Ascending aorta (tissue), 2 donors: ENCODE results near the gene CD63. TPM values are rescaled to one million over a fixed set of nuclear protein-coding genes. Genes with fewer than 3 reads are reported as not detected.
A peak's percentile ranks its signal among the peaks of the same experiment; 100 is the strongest.

ENCODE experiments used
- DNase-seq, 2 donors: peaks; one replicate each; pipeline ENCODE4 v3.0.0-alpha.2; 2019; ENCODE audit warnings: low spot score in 2 of 2
- H3K27ac ChIP-seq, 2 donors: fragments of 200-600 bp; sonication (generic); one replicate each; pipeline ENCODE4 v1.5.1; 2016 to 2017; ENCODE audit warnings: mild to moderate bottlenecking in 1 of 2
- H3K27me3 ChIP-seq: fragments of 200-600 bp; sonication (generic); one replicate; pipeline ENCODE4 v1.5.1; 2017
- H3K36me3 ChIP-seq, 2 donors: fragments of 200-600 bp; sonication (generic); one replicate each; pipeline ENCODE4 v1.5.1; 2016
- H3K4me1 ChIP-seq, 2 donors: fragments of 200-600 bp; sonication (generic); one replicate each; pipeline ENCODE4 v1.5.1; 2016 to 2017; ENCODE audit warnings: mild to moderate bottlenecking in 1 of 2
- H3K4me3 ChIP-seq, 2 donors: fragments of 200-600 bp; sonication (generic); one replicate each; pipeline ENCODE4 v1.5.1; 2016 to 2017; ENCODE audit warnings: mild to moderate bottlenecking in 1 of 2
- H3K9me3 ChIP-seq, 2 donors: fragments of 200-600 bp; sonication (generic); one replicate each; pipeline ENCODE4 v1.5.1; 2016
- intact Hi-C: fragments of 100-400 bp; cut with DNase I; formaldehyde crosslinking; loops from one replicate; pipeline ENCODE4 v1.15.1; 2023
- total RNA-seq: library from RNA; depleted of rRNA; stranded (reverse); fragments of >200 nt; gene quantifications from one replicate; pipeline ENCODE4 v1.1.0, GENCODE V29; 2016
- TF ChIP-seq, protein P1 (sequence below), 3 experiments: fragments of 200-600 bp in 2 of 3; fragments of 450-650 bp in 1 of 3; sonication (generic) in 2 of 3; IDR thresholded peaks; one replicate each; pipeline ENCODE4 v1.5.1; 2016 to 2019; ENCODE audit warnings: antibody characterized with exemption in 3 of 3, mild to moderate bottlenecking in 1 of 3, moderate library complexity in 1 of 3

Gene CD63
- total RNA-seq, 1 donor from 2014 or later: 566 TPM

DNA sequence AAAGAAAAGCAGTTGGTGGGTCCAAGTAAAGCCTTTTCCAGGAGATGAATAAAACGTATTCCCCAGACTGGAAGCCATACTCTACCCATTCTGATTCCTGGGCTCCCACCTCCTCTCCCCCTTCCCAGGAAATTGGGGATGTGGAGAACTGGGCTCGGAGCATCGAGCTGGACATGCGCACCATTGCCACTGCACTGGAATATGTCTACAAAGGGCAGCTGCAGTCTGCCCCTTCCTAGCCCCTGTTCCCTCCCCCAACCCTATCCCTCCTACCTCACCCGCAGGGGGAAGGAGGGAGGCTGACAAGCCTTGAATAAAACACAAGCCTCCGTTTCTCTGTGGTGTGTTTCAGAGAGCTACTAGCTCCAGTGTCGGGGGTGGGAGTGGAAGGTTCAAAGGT, 9.4 kb downstream of the CD63 start:
- TF ChIP-seq, protein P1, sequence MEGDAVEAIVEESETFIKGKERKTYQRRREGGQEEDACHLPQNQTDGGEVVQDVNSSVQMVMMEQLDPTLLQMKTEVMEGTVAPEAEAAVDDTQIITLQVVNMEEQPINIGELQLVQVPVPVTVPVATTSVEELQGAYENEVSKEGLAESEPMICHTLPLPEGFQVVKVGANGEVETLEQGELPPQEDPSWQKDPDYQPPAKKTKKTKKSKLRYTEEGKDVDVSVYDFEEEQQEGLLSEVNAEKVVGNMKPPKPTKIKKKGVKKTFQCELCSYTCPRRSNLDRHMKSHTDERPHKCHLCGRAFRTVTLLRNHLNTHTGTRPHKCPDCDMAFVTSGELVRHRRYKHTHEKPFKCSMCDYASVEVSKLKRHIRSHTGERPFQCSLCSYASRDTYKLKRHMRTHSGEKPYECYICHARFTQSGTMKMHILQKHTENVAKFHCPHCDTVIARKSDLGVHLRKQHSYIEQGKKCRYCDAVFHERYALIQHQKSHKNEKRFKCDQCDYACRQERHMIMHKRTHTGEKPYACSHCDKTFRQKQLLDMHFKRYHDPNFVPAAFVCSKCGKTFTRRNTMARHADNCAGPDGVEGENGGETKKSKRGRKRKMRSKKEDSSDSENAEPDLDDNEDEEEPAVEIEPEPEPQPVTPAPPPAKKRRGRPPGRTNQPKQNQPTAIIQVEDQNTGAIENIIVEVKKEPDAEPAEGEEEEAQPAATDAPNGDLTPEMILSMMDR (IDR thresholded peaks at IDR 0.05): no peak
- intact Hi-C loops: no loop called here
- Histone ChIP-seq H3K27ac (peak overlapping the region; percentile 86 to 88), H3K27me3 (no peaks in the 10 kb centered on the region), H3K9me3 (no peaks in the 10 kb centered on the region), H3K4me1 (peaks cover 46 to 72% of the 10 kb centered on the region in 2 donors), H3K4me3 (peak overlapping the region in 1 of 2 donors; percentile 3), H3K36me3 (peaks cover 7 to 10% of the 10 kb centered on the region in 2 donors)
- no peak for DNase-seq

DNA sequence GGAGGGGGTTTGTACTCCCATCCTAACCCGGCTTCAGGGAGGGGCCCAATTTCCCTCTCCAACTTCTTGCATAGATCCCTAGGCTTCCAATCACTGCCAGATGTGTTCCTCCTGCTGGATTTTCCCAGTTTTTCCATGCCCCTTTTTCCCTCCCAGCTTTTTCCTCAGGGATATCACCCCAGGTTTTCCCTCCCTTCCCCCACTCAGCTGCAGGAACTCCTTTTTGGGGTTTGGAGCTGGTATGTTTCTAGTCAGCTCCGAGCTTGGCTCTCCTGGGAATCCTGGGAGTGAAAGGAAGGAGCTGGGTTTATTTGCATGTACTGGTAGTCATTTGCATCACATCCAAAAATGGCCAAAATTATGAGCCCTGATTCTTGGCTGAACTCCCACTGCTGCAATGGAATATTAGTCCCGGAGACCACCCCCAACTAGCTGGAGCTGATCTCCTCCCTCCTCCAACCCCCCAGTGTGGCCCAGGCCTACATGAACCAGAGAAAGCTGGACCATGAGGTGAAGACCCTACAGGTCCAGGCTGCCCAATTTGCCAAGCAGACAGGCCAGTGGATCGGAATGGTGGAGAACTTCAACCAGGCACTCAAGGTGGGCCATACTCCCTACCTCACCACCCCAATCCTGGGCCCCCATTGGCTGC, 10.1 kb downstream of the CD63 start:
- H3K36me3 ChIP-seq: peaks cover 2 to 4% of the 10 kb centered on the region in 2 donors
- H3K27ac ChIP-seq: peak overlapping the region; percentile 86 to 88
- H3K4me3 ChIP-seq: peak overlapping the region in 1 of 2 donors; percentile 79
- no peaks in the 10 kb centered on the region for H3K27me3 ChIP-seq
- H3K9me3 ChIP-seq: no peaks in the 10 kb centered on the region
- TF ChIP-seq, protein P1 (IDR thresholded peaks at IDR 0.05): no peak
- no peak for DNase-seq
- intact Hi-C loops: no loop called here
- peaks cover 44 to 67% of the 10 kb centered on the region in 2 donors for H3K4me1 ChIP-seq

DNA sequence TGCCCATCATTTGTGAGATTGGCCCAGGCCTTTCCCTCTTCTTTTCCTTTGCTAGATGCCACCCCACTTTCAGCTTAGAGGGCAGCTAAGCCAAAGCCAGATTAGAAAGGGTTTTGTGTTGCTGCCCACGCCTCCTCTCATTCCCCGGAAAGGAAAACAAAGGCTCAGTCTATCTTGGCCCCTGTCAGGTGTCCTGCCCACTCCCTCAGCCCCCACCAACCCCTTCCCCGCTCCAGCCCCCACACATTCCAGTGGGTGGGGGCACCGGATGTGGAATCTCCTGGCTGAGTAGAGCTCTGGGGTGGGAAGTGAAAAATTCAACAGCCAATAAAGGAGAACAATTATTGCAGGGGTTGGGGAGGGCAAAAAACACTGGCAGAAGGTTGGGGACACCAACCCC, 10.8 kb downstream of the CD63 start:
- no peaks in the 10 kb centered on the region for H3K27me3 ChIP-seq
- TF ChIP-seq, protein P1 (IDR thresholded peaks at IDR 0.05): no peak
- no peaks in the 10 kb centered on the region for H3K9me3 ChIP-seq
- H3K36me3 ChIP-seq: no peaks in the 10 kb centered on the region
- intact Hi-C loops: no loop called here
- H3K27ac ChIP-seq: peak overlapping the region; percentile 86 to 88
- peaks cover 47 to 65% of the 10 kb centered on the region in 2 donors for H3K4me1 ChIP-seq
- H3K4me3 ChIP-seq: peak overlapping the region in 1 of 2 donors; percentile 79
- no peak for DNase-seq

DNA sequence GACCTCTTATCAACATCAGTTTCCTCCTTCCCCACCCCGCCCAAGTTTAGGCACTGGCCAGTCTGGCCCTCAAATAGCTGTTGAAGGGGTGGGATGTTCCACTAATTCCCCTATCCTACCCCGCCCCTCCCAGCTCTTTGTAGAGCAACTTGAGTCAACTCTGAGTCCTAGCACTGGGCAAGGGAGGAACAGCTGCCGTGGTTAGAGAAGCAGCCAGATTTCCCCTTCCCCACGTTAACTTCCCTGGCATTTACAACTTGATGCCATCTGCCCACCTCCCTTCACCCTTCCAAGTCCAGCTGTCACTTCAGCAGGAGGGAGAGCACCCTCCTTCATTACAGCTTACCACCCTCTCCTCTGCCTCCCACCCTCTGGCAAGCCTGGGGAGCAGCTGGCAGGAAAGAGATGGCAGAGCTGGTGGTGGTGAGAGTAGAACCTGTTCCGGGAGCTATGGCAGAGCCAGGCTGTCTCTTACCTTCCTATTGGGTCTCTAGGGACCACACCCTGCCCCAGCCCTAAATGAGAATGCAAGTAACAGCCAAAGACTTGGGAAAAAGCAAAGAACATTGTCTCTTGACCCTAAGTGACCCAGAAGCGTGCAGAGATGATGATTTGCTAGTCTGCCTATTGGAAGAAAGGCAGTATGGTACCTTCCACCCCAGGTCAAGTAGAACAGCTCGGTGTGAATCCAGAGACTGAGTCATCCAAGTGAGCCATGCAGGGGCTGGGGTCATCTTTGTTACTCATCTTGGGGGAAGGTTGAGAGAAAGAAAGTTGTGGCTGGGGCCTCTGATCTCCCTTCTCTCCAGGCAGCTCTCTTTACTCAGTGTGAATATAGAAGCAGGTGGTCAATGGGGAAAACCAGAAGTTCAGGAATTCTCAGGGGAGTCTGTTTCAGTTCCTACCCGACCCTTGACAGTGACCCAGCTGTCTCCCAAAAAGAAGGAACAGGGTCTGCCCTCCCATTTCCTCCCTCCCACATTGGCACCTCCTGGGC, 11.5 kb downstream of the CD63 start:
- Histone ChIP-seq H3K27ac (peak overlapping the region; percentile 86 to 88), H3K27me3 (no peaks in the 10 kb centered on the region), H3K36me3 (no peaks in the 10 kb centered on the region), H3K9me3 (no peaks in the 10 kb centered on the region), H3K4me3 (peak overlapping the region; percentile 64 to 79), H3K4me1 (peaks cover 48 to 70% of the 10 kb centered on the region in 2 donors)
- no peak for DNase-seq
- intact Hi-C loops: no loop called here
- TF ChIP-seq, protein P1 (IDR thresholded peaks at IDR 0.05): no peak

DNA sequence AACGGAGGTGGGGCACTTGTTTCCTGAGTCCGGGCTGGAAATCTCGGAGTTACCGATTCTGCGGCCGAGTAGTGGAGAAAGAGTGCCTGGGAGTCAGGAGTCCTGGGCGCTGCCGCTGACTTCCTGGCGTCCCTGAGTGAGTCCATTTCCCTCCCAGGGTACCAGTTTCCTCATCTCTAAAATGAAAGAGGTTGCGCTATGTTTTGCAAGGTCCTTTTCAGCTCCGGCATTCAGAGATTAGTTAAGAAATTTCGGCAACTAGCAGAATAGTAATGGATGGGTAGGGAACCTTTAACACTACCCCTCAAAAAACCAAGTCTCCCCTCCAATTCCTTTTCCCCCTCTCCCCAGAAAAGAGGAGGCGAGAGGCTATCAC, 12.2 kb downstream of the CD63 start:
- Histone ChIP-seq H3K4me1 (peaks cover 46 to 71% of the 10 kb centered on the region in 2 donors), H3K27me3 (no peaks in the 10 kb centered on the region), H3K27ac (peak overlapping the region; percentile 86 to 88), H3K9me3 (no peaks in the 10 kb centered on the region), H3K4me3 (peak overlapping the region; percentile 64 to 79), H3K36me3 (no peaks in the 10 kb centered on the region)
- intact Hi-C loops: loop anchor here (1.0 kb wide), 1 partner anchor 9 kb away; the partner anchor contains the start of gene ITGA7
- DNase-seq: no peak
- TF ChIP-seq, protein P1 (IDR thresholded peaks at IDR 0.05): no peak
